ENCODE results near the gene RNU1-3.
"Not testable (repeated sequence)": the region's sequence is repeated elsewhere in the genome, so short reads cannot be mapped to it uniquely, and the experiment has no call there.

RNU1-3 gene

GRCh38 chr1:16666502-16667413, at the start of gene RNU1-3:
Gene RNU1-3, minus strand, starts transcription at chr1:16666948.
- DNase-seq: not testable (repeated sequence)

GRCh38 chr1:16713480-16713879, 46.7 kb upstream of the RNU1-3 start:
- not testable (repeated sequence) for DNase-seq

GRCh38 chr1:16712984-16713383, 46.2 kb upstream of the RNU1-3 start:
- DNase-seq: not testable (repeated sequence)

DNA sequence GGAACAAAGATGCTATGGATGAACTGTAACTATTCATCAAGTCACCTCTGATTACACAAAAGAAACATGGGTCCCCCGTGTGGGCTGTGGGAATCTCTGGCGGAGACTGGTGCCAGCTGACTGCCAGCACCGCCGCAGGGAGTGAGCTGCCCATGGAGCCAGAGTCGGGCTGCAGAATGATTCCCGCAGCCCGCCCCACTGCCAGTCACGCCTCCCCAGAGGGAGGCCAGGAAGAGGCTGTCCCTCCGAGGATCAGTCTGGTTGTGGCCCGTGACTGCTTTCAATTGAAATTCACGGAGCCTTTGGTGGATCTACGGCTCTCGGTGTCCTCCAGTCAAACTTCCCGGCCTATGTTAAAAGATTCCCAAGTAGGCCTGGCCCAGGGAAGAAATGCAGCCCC, 45.8 kb upstream of the RNU1-3 start:
- DNase-seq: not testable (repeated sequence)

- DNase-seq: not testable (repeated sequence)
Measured at GRCh38 chr1:16712131-16712530, 45.4 kb upstream of the RNU1-3 start.

GRCh38 chr1:16710618-16711017, 43.9 kb upstream of the RNU1-3 start:
- DNase-seq: not testable (repeated sequence)

GRCh38 chr1:16709659-16710087, 42.9 kb upstream of the RNU1-3 start:
- not testable (repeated sequence) for DNase-seq

- DNase-seq: not testable (repeated sequence)
Measured at GRCh38 chr1:16708704-16709103, 42.0 kb upstream of the RNU1-3 start.

DNA sequence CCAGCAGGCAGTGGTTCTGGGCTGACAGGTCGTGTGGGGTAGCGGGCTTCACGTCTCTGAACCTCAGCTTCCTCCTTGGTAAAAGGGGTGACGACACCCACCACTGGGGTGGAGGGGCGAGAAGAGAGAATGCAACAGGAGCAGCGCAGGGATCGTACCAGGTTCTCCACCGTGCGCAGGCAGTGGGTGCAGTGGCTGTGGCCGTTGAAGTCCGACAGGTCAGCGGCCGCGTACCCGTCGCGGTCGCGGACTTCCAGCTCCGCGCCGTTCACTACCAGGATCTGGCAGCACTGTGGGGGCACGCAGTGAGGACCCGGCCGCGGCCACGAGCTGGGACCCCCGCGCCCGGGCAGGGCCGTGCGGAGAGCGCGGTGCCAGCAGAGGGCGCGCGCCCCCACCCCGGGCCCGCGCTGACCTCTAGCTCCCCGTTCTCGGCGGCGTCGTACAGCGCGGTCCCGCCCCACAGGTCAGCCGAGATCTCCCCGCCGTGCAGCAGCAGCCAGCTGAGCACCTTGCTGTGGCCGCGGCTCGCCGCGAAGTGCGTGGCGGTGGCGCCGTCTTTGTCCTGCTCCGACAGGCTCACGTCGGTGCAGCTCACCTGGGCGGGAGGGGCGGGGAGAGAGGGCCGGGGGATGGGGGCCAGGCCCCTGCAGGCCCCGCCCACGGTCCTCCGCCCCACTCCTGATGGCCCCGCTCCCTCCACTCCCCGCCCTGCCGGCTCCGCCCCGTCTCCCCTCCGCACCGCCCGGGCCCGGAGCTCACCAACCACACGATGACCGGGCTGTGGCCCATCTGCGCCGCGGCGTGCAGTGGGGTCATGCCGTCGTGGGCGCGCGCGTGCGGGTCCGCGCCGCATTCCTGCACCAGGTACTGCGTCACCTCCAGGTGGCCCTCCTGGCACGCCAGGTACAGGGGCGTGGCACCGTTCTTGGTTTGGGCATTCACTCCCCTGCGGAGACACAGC, 40.7 kb upstream of the RNU1-3 start:
- not testable (repeated sequence) for DNase-seq

DNA sequence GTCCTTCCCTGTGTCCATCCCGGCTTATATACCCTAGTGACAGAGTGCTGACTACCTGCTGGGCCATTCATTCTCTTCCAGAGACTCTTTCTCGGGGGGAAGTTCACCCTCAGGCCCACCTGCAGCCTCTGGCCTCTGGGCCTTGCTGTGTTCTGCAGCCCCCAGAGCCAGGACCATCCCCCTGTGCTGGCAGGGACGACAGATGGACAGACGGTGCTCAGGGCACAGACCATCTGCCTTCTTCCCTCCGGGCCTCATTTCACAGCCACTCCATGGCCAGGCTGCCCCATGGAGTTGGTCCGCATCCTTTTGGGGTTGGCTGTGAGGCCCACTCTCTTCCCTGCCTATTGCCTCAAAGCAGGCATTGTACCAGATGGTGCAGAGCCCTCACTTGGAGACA, 39.6 kb upstream of the RNU1-3 start:
- not testable (repeated sequence) for DNase-seq

DNA sequence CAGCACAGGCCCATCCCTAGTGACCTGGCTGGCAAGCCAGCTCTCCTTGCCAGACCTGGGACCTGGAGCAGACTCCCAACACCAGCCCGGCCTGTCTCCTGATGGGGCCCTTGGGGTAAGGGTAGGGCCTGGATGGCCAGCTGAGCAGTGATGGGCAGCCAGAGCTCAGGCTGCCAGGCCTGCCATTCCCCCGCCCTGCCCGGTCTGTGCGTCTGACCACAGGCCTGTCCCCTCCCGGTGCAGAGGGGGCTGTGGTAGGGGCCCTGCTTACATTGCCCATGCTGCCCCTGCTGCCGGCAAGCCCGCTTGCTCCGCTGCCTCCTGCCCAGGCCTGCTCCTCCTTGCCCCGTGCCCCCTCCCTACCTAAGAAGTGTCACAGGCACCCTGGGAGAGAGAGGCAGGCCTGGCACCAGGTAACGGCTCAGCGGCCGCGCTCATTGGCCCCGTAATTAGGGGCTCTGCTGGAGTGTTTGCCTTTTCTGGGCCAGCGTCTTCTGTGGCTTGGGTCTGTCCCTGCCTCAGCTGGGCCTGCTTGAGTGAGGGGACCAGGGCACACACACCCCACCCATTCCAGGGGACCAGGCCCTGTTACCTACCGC, 37.9 kb upstream of the RNU1-3 start:
- DNase-seq: not testable (repeated sequence)

- not testable (repeated sequence) for DNase-seq
Measured at GRCh38 chr1:16704076-16704475, 37.3 kb upstream of the RNU1-3 start.

GRCh38 chr1:16703602-16704001, 36.9 kb upstream of the RNU1-3 start:
- not testable (repeated sequence) for DNase-seq

GRCh38 chr1:16703141-16703540, 36.4 kb upstream of the RNU1-3 start:
- not testable (repeated sequence) for DNase-seq

DNA sequence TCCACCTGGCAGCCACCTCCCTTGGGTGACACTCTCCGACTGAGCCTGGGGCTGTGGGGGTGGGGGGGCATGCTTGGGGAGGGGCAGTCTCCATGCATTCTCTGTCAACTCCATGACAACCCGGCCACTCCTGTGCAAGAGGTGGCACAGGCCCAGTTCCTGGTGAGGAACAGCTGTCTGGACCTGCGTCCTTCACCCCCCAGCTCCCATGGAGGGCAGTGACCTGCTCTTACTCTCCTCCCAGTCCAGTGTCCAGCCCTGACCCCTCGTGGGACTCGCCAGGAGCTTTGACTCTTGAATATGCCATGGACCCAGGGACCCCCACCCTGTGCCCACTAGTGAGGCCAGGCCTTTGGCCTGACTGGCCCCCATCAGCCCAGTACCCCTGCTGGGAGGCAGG, 35.5 kb upstream of the RNU1-3 start:
- DNase-seq: not testable (repeated sequence)

DNA sequence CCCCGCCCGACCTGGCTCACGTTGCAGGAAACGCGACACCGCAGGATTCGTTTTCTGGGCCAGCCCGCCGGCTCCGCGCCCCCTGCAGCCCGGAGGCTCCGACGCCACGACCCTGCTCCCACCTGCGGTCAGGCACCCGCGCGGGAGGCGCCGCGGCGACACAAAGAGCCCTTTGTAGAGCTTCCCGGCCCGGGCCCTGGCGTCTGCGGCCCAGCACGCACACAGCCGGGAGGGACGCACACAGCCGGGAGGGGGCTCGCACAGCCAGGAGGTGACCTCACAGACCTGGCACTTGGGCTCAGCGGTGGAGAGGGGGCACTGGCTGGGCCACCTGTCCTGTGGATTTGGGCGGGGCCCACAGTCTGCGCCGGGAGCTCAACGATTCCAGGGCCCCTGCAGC, 34.4 kb upstream of the RNU1-3 start:
- DNase-seq: not testable (repeated sequence)

GRCh38 chr1:16700138-16700895, 33.6 kb upstream of the RNU1-3 start:
- not testable (repeated sequence) for DNase-seq

- DNase-seq: not testable (repeated sequence)
Measured at GRCh38 chr1:16699440-16699839, 32.7 kb upstream of the RNU1-3 start.

DNA sequence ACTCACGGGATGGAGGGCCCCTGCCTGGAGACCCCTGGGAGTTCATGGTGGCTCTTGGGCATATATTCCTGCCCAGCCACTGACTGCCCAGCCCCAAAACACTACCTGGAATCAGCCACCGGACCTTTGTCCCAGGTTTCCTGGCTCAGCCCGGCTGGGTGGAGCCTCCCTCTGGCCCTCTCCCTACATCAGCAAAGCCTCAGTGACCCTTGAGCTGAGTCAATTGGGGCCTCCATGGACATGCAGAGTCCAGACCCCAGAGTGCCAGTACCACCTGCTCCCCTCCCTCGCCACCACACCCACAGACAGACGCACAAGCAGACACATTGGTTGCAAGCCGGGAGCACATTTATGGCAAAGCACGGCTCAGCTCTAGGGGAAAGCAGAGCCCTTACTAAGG, 30.4 kb upstream of the RNU1-3 start:
- DNase-seq: not testable (repeated sequence)

DNA sequence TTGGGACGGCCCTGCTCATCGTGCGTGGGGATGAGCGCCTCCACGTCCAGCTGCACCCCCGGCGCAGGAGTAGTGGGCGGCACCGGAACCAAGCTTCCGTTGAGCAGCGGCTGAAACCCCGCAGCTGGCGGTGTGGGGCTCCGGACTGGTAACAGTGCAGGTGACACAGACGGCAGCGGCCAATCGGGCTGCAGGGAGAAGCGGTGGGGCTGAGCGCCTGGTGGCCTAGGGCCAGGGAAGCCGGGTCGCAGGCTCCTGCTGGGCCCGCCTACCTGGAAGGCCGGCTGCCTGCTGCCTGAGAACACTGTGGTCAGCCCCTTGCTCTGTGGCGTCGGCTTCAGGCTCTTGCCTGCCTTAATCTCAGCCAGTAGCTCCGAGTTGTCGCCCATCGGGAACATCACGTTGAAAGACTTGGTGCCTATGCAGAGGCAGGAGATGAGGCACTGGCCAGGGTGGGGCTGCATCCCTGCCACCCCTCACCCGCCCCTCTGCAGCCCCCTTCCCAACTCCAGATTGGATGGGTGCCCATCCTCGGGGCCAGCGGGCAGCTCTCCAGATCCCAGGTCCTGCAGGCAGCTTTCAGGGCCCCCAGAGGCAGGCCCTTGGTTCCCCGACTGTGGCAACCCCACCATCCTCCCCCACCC, 29.9 kb upstream of the RNU1-3 start:
- DNase-seq: not testable (repeated sequence)

- not testable (repeated sequence) for DNase-seq
Measured at GRCh38 chr1:16694308-16694702, 27.6 kb upstream of the RNU1-3 start.

All from T1000 (cell line).